ENCODE measurements around the gene DEFB121.
"Not testable (repeated sequence)": the region's sequence is repeated elsewhere in the genome, so short reads cannot be mapped to it uniquely, and the experiment has no call there.

DEFB121 gene

GRCh38 chr20:31406115-31406514 lies at the start of gene DEFB121:
Gene DEFB121 (minus strand): TSS chr20:31406215. CDS start chr20:31406152, 63 bp downstream.
- DNase-seq (ENCODE audit: low spot score) = no peak

- no peak for DNase-seq (ENCODE audit: low spot score)
Measured at GRCh38 chr20:31454361-31454760, 48.3 kb upstream of the DEFB121 start.

GRCh38 chr20:31452575-31452974 lies 46.6 kb upstream of the DEFB121 start:
- no peak for DNase-seq (ENCODE audit: low spot score)

- DNase-seq (ENCODE audit: low spot score) = no peak
Measured at GRCh38 chr20:31449511-31450414, 43.7 kb upstream of the DEFB121 start.

- no peak for DNase-seq (ENCODE audit: low spot score)
Measured at GRCh38 chr20:31446084-31446819, 40.2 kb upstream of the DEFB121 start.

- DNase-seq (ENCODE audit: low spot score) = no peak
Measured at GRCh38 chr20:31440012-31440659, 34.1 kb upstream of the DEFB121 start, which contains the start of gene DEFB123. Gene DEFB123 (plus strand): TSS chr20:31440632. CDS start chr20:31440699, 67 bp downstream.

GRCh38 chr20:31430568-31431115 lies 24.6 kb upstream of the DEFB121 start:
- DNase-seq (ENCODE audit: low spot score) = no peak

GRCh38 chr20:31427576-31427975 lies 21.6 kb upstream of the DEFB121 start:
- DNase-seq (ENCODE audit: low spot score) = not testable (repeated sequence)

- DNase-seq (ENCODE audit: low spot score) = not testable (repeated sequence)
Measured at GRCh38 chr20:31426891-31427551, 21.0 kb upstream of the DEFB121 start.

- no peak for DNase-seq (ENCODE audit: low spot score)
Measured at GRCh38 chr20:31425797-31426196, 19.8 kb upstream of the DEFB121 start.

GRCh38 chr20:31418307-31418706 lies 12.3 kb upstream of the DEFB121 start:
- DNase-seq (ENCODE audit: low spot score) = no peak

- DNase-seq (ENCODE audit: low spot score) = no peak
Measured at GRCh38 chr20:31415653-31416052, 9.6 kb upstream of the DEFB121 start.

GRCh38 chr20:31414381-31414780 lies 8.4 kb upstream of the DEFB121 start:
- no peak for DNase-seq (ENCODE audit: low spot score)

- no peak for DNase-seq (ENCODE audit: low spot score)
Measured at GRCh38 chr20:31410011-31410410, 4.0 kb upstream of the DEFB121 start.

- DNase-seq (ENCODE audit: low spot score) = no peak
Measured at GRCh38 chr20:31403886-31404285, 2.1 kb downstream of the DEFB121 start.

GRCh38 chr20:31394900-31395299 lies 11.1 kb downstream of the DEFB121 start:
- no peak for DNase-seq (ENCODE audit: low spot score)

- DNase-seq (ENCODE audit: low spot score) = no peak
Measured at GRCh38 chr20:31392836-31393235, 13.2 kb downstream of the DEFB121 start.

- DNase-seq (ENCODE audit: low spot score) = no peak
Measured at GRCh38 chr20:31390490-31390889, 15.5 kb downstream of the DEFB121 start, which contains the start of gene DEFB119. Gene DEFB119 (minus strand): TSS chr20:31390590. CDS start chr20:31390483, 107 bp downstream.

- no peak for DNase-seq (ENCODE audit: low spot score)
Measured at GRCh38 chr20:31374346-31374745, 31.7 kb downstream of the DEFB121 start.

GRCh38 chr20:31368301-31368700 lies 37.7 kb downstream of the DEFB121 start, which contains the start of gene DEFB118:
Gene DEFB118 (plus strand): TSS chr20:31368601. CDS start chr20:31368651, 50 bp downstream.
- DNase-seq (ENCODE audit: low spot score) = no peak

- not testable (repeated sequence) for DNase-seq (ENCODE audit: low spot score)
Measured at GRCh38 chr20:31364272-31364671, 41.7 kb downstream of the DEFB121 start.
